Neural progenitor cell (in vitro differentiated cells): ENCODE data around the gene TCF4. TPM values are rescaled to one million over a fixed set of nuclear protein-coding genes. Genes with fewer than 3 reads are reported as not detected.

Experiments
- DNase-seq: peaks from one replicate; pipeline ENCODE4 v3.0.0-alpha.2; 2016; ENCODE audit warnings: low spot score
- H2AFZ ChIP-seq: fragments of 200-600 bp; sonication (generic); replicated peaks from 2 replicates; pipeline ENCODE4 v1.6.1; 2016; ENCODE audit warnings: antibody characterized with exemption
- H3F3A ChIP-seq: fragments of 200-600 bp; sonication (generic); 2 replicates; pipeline ENCODE4 v1.6.1; 2016; ENCODE audit warnings: antibody characterized with exemption, low read depth
- H3K27ac ChIP-seq: fragments of 200-600 bp; sonication (generic); 2 replicates; pipeline ENCODE4 v1.5.1; 2016; ENCODE audit warnings: mild to moderate bottlenecking
- H3K27me3 ChIP-seq: fragments of 200-600 bp; sonication (generic); 2 replicates; pipeline ENCODE4 v1.6.1; 2016; ENCODE audit warnings: mild to moderate bottlenecking, moderate library complexity
- H3K36me3 ChIP-seq: fragments of 200-600 bp; sonication (generic); 2 replicates; pipeline ENCODE4 v1.5.1; 2016
- H3K4me1 ChIP-seq: fragments of 200-600 bp; sonication (generic); 2 replicates; pipeline ENCODE4 v1.6.1; 2016; ENCODE audit warnings: mixed run types
- H3K4me2 ChIP-seq: fragments of 200-600 bp; sonication (generic); 2 replicates; pipeline ENCODE4 v1.6.1; 2016
- H3K4me3 ChIP-seq: fragments of 200-600 bp; sonication (generic); 2 replicates; pipeline ENCODE4 v1.5.1; 2016
- H3K79me2 ChIP-seq: fragments of 200-600 bp; sonication (generic); 2 replicates; pipeline ENCODE4 v1.6.1; 2016; ENCODE audit warnings: low read depth
- H3K9ac ChIP-seq: fragments of 200-600 bp; sonication (generic); 2 replicates; pipeline ENCODE4 v1.6.1; 2016
- H3K9me3 ChIP-seq: fragments of 200-600 bp; sonication (generic); 2 replicates; pipeline ENCODE4 v1.5.1; 2016; ENCODE audit warnings: low read depth
- H4K20me1 ChIP-seq: fragments of 200-600 bp; sonication (generic); 2 replicates; pipeline ENCODE4 v1.6.1; 2016; ENCODE audit warnings: low read depth
- H3K27ac Mint-ChIP-seq: 3 replicates; pipeline ENCODE4 v1.8.0; 2021; ENCODE audit warnings: mixed read lengths
- H3K27me3 Mint-ChIP-seq: 2 replicates; pipeline ENCODE4 v1.8.0; 2022; ENCODE audit warnings: low read depth, mild to moderate bottlenecking, inconsistent platforms, moderate library complexity, mixed read lengths; ENCODE audit not compliant: insufficient read depth
- H3K36me3 Mint-ChIP-seq: 3 replicates; pipeline ENCODE4 v1.8.0; 2021; ENCODE audit warnings: mixed read lengths
- H3K4me1 Mint-ChIP-seq: 3 replicates; pipeline ENCODE4 v1.8.0; 2021; ENCODE audit warnings: mixed read lengths
- H3K4me3 Mint-ChIP-seq: 3 replicates; pipeline ENCODE4 v1.8.0; 2021; ENCODE audit warnings: mild to moderate bottlenecking, moderate library complexity, mixed read lengths
- H3K9me3 Mint-ChIP-seq: 3 replicates; pipeline ENCODE4 v1.8.0; 2020; ENCODE audit warnings: mixed read lengths
- CTCF ChIP-seq: fragments of 200-600 bp; sonication (generic); IDR thresholded peaks from 2 replicates; pipeline ENCODE4 v1.5.1; 2017; ENCODE audit warnings: antibody characterized with exemption, mild to moderate bottlenecking
- EZH2 ChIP-seq: fragments of 200-600 bp; sonication (generic); IDR thresholded peaks from 2 replicates; pipeline ENCODE4 v1.6.1; 2017; ENCODE audit warnings: antibody characterized with exemption, mild to moderate bottlenecking, moderate library complexity
- EZH2phosphoT487 ChIP-seq: fragments of 200-600 bp; sonication (generic); IDR thresholded peaks from 2 replicates; pipeline ENCODE4 v1.6.1; 2017; ENCODE audit warnings: antibody characterized with exemption
- total RNA-seq: library from RNA; depleted of rRNA; stranded (reverse); fragments of >200 nt; gene quantifications from 2 replicates; pipeline ENCODE4 v1.2.3, GENCODE V29; 2015; ENCODE audit warnings: low replicate concordance

The TCF4 gene
- total RNA-seq, 1 donor from 2014 or later, result 161 TPM

GRCh38 chr18:55289048-55289447 is 298.9 kb downstream of the TCF4 start:
- peaks cover 3% of the 10 kb centered on the region for H3K4me1 Mint-ChIP-seq
- Histone ChIP-seq H3K4me3 (no peak overlapping the region), H3K9ac (no peak overlapping the region), H3K4me1 (peaks cover 9% of the 10 kb centered on the region), H4K20me1 (peaks cover 70% of the 10 kb centered on the region), H3K27me3 (no peaks in the 10 kb centered on the region), H3K9me3 (no peaks in the 10 kb centered on the region), H3F3A (no peaks in the 10 kb centered on the region), H3K27ac (no peak overlapping the region), H3K4me2 (no peak overlapping the region), H3K36me3 (no peaks in the 10 kb centered on the region), H3K79me2 (peaks cover 80% of the 10 kb centered on the region), H2AFZ (no peak overlapping the region)
- no peak for DNase-seq
- no peak overlapping the region for H3K27ac Mint-ChIP-seq
- TF ChIP-seq EZH2 (no peak), EZH2phosphoT487 (no peak), CTCF (no peak)
- peaks cover 5% of the 10 kb centered on the region for H3K36me3 Mint-ChIP-seq
- H3K27me3 Mint-ChIP-seq, result no peaks in the 10 kb centered on the region
- no peak overlapping the region for H3K4me3 Mint-ChIP-seq
- H3K9me3 Mint-ChIP-seq, result no peaks in the 10 kb centered on the region

- no peak overlapping the region for H3K4me2 ChIP-seq
- Mint-ChIP-seq H3K27ac (no peak overlapping the region), H3K36me3 (peaks cover 3% of the 10 kb centered on the region)
These were observed 299.8 kb downstream of the TCF4 start for GRCh38 chr18:55287935-55288868.

GRCh38 chr18:55287149-55287806 is 300.7 kb downstream of the TCF4 start:
- no peak overlapping the region for H3K27ac ChIP-seq
- no peaks in the 10 kb centered on the region for H3K36me3 ChIP-seq
- no peak overlapping the region for H3K9ac ChIP-seq
- peak; percentile 7 for DNase-seq
- H3K79me2 ChIP-seq, result peaks cover 93% of the 10 kb centered on the region
- no peaks in the 10 kb centered on the region for H3K27me3 ChIP-seq
- no peak overlapping the region for H2AFZ ChIP-seq
- Mint-ChIP-seq H3K4me1 (no peaks in the 10 kb centered on the region), H3K36me3 (peaks cover 3% of the 10 kb centered on the region), H3K27ac (no peak overlapping the region), H3K27me3 (no peaks in the 10 kb centered on the region), H3K4me3 (no peak overlapping the region), H3K9me3 (no peaks in the 10 kb centered on the region)
- no peak for TF ChIP-seq EZH2phosphoT487
- TF ChIP-seq EZH2, result no peak
- no peak for TF ChIP-seq CTCF
- H3K4me1 ChIP-seq, result peaks cover 9% of the 10 kb centered on the region
- H4K20me1 ChIP-seq, result peaks cover 77% of the 10 kb centered on the region
- H3K4me3 ChIP-seq, result no peak overlapping the region
- H3K4me2 ChIP-seq, result no peak overlapping the region
- no peaks in the 10 kb centered on the region for H3K9me3 ChIP-seq
- no peaks in the 10 kb centered on the region for H3F3A ChIP-seq

More at GRCh38 chr18:55287935-55288868, 299.8 kb downstream of the TCF4 start:
- Histone ChIP-seq H3K36me3 (no peaks in the 10 kb centered on the region), H4K20me1 (peaks cover 76% of the 10 kb centered on the region), H3F3A (no peaks in the 10 kb centered on the region), H3K9me3 (no peaks in the 10 kb centered on the region), H3K79me2 (peaks cover 88% of the 10 kb centered on the region), H3K27me3 (no peaks in the 10 kb centered on the region), H3K4me3 (no peak overlapping the region), H3K9ac (no peak overlapping the region), H3K27ac (no peak overlapping the region), H3K4me1 (peaks cover 9% of the 10 kb centered on the region), H2AFZ (no peak overlapping the region)
- no peaks in the 10 kb centered on the region for H3K4me1 Mint-ChIP-seq
- no peaks in the 10 kb centered on the region for H3K9me3 Mint-ChIP-seq
- DNase-seq, result no peak
- no peak overlapping the region for H3K4me3 Mint-ChIP-seq
- TF ChIP-seq EZH2phosphoT487 (no peak), EZH2 (no peak), CTCF (no peak)
- H3K27me3 Mint-ChIP-seq, result no peaks in the 10 kb centered on the region
